ENCODE measurements around the gene RPL29. TPM values are rescaled to one million over a fixed set of nuclear protein-coding genes. Genes with fewer than 3 reads are reported as not detected.

RPL29 gene
- total RNA-seq, 1 donor from 2014 or later, result 957 TPM

DNA sequence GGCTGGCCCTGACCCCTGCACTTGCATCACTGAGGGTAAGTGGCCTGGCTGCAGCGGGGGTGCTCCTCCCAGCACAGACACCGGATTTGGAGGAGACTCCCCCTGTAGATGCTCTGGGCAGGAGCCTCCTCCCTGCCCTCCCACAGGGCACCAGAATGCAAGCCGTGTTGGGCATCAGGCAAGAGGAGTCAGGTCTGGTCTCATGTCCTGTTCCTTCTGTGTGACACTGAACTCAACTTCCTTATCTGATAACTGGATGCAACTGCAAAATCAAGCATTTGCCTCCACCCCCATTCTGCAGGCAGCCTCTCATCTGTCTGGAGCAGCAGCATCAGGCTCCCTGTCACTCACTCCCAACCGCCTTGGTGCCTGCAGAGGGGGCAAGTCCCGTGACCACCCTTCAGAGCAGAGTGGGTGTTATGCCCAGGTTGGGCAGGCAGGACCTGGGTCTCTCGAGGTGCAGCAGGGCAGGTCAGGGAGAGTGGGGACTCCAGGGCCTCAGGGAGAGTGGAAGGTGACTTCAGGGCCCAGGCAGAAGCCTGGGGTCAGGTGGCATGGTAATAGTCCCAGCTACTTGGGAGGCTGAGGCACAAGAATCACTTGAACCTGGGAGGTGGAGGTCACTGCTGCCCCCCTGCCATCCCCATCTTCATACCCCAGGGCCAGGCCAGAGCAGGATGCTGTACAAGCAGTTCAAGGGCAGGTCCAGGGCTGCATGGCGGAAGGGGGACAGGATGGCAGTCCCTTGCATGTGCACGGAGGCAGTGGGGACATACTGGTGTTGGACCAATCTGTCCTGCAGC lies 10.5 kb upstream of the RPL29 start:
- TF ChIP-seq CTCF (IDR thresholded peaks at IDR 0.05), result no peak
- Mint-ChIP-seq H3K27ac (ENCODE audit: unreplicated experiment) (no peak overlapping the region), H3K36me3 (ENCODE audit: unreplicated experiment) (no peaks in the 10 kb centered on the region), H3K9me3 (ENCODE audit: unreplicated experiment) (no peaks in the 10 kb centered on the region), H3K4me1 (ENCODE audit: unreplicated experiment) (peaks cover 22% of the 10 kb centered on the region), H3K4me3 (ENCODE audit: unreplicated experiment) (no peak overlapping the region), H3K27me3 (ENCODE audit: unreplicated experiment) (no peaks in the 10 kb centered on the region)
- no peak for DNase-seq (ENCODE audit: extremely low spot score, unreplicated experiment)

GRCh38 chr3:52005571-52005986 lies 9.9 kb upstream of the RPL29 start:
- TF ChIP-seq CTCF (IDR thresholded peaks at IDR 0.05), result no peak
- H3K27ac Mint-ChIP-seq (ENCODE audit: unreplicated experiment), result peak overlapping the region; percentile 62

DNA sequence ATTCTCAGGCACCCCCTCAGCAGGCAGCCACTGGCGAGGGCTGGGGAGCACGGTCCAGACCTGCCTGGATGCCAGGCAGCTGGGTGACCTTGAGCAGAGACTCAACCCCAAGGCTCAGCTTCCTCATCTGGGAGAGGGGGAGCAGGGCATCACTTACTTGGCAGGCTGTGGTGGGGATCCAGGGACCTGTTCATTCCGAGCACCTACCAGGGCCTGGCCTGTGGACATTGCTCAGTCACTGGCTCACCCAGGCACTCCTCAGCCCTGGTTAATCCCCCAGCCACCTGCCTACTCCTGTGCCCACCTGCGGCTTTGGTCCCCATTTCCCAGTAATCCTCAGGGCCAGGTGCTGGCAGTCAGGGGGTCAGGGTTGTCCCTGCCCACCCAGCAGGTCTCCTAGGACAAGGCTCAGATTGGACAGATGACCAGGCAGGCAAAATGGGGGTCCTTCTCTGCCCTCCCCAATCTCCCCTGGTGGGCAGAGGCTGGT lies 9.3 kb upstream of the RPL29 start:
- peak overlapping the region; percentile 62 for H3K27ac Mint-ChIP-seq (ENCODE audit: unreplicated experiment)
- H3K9me3 Mint-ChIP-seq (ENCODE audit: unreplicated experiment), result no peaks in the 10 kb centered on the region
- peaks cover 22% of the 10 kb centered on the region for H3K4me1 Mint-ChIP-seq (ENCODE audit: unreplicated experiment)
- no peaks in the 10 kb centered on the region for H3K36me3 Mint-ChIP-seq (ENCODE audit: unreplicated experiment)
- no peak for DNase-seq (ENCODE audit: extremely low spot score, unreplicated experiment)
- H3K27me3 Mint-ChIP-seq (ENCODE audit: unreplicated experiment), result no peaks in the 10 kb centered on the region
- H3K4me3 Mint-ChIP-seq (ENCODE audit: unreplicated experiment), result no peak overlapping the region
- no peak for TF ChIP-seq CTCF (IDR thresholded peaks at IDR 0.05)

More at GRCh38 chr3:52005571-52005986, 9.9 kb upstream of the RPL29 start:
- H3K9me3 Mint-ChIP-seq (ENCODE audit: unreplicated experiment), result no peaks in the 10 kb centered on the region
- H3K27me3 Mint-ChIP-seq (ENCODE audit: unreplicated experiment), result no peaks in the 10 kb centered on the region
- H3K4me1 Mint-ChIP-seq (ENCODE audit: unreplicated experiment), result peaks cover 22% of the 10 kb centered on the region
- H3K4me3 Mint-ChIP-seq (ENCODE audit: unreplicated experiment), result no peak overlapping the region
- DNase-seq (ENCODE audit: extremely low spot score, unreplicated experiment), result no peak
- H3K36me3 Mint-ChIP-seq (ENCODE audit: unreplicated experiment), result no peaks in the 10 kb centered on the region

- DNase-seq (ENCODE audit: extremely low spot score, unreplicated experiment), result no peak
- Mint-ChIP-seq H3K9me3 (ENCODE audit: unreplicated experiment) (no peaks in the 10 kb centered on the region), H3K36me3 (ENCODE audit: unreplicated experiment) (no peaks in the 10 kb centered on the region), H3K27ac (ENCODE audit: unreplicated experiment) (no peak overlapping the region), H3K4me1 (ENCODE audit: unreplicated experiment) (peaks cover 22% of the 10 kb centered on the region), H3K4me3 (ENCODE audit: unreplicated experiment) (no peak overlapping the region), H3K27me3 (ENCODE audit: unreplicated experiment) (no peaks in the 10 kb centered on the region)
- peak; percentile 78 for TF ChIP-seq CTCF (IDR thresholded peaks at IDR 0.05)
Observed at GRCh38 chr3:52004163-52004787, 8.6 kb upstream of the RPL29 start.

- no peak for TF ChIP-seq CTCF (IDR thresholded peaks at IDR 0.05)
- DNase-seq (ENCODE audit: extremely low spot score, unreplicated experiment), result no peak
- no peaks in the 10 kb centered on the region for H3K36me3 Mint-ChIP-seq (ENCODE audit: unreplicated experiment)
- H3K9me3 Mint-ChIP-seq (ENCODE audit: unreplicated experiment), result no peaks in the 10 kb centered on the region
- no peak overlapping the region for H3K27ac Mint-ChIP-seq (ENCODE audit: unreplicated experiment)
- H3K4me1 Mint-ChIP-seq (ENCODE audit: unreplicated experiment), result peaks cover 22% of the 10 kb centered on the region
- H3K27me3 Mint-ChIP-seq (ENCODE audit: unreplicated experiment), result peaks cover 5% of the 10 kb centered on the region
- no peak overlapping the region for H3K4me3 Mint-ChIP-seq (ENCODE audit: unreplicated experiment)
Observed at GRCh38 chr3:52002748-52003147, 7.1 kb upstream of the RPL29 start.

Measured in osteocyte (in vitro differentiated cells).